Gastroesophageal sphincter (tissue), 4 donors: ENCODE results near the gene CCDC150. TPM values are rescaled to one million over a fixed set of nuclear protein-coding genes. Genes with fewer than 3 reads are reported as not detected.
"Not testable (repeated sequence)": the region's sequence is repeated elsewhere in the genome, so short reads cannot be mapped to it uniquely, and the experiment has no call there.

Experiments used
- ATAC-seq: fragments of 150-250 bp; one replicate; pipeline ENCODE4 v1.9.1; 2016; ENCODE audit warnings: mild to moderate bottlenecking, moderate library complexity
- H3K27ac ChIP-seq, 4 donors: fragments of 200-600 bp; sonication (generic) in 3 of 4; 1 replicate in 3 of 4; 2 replicates in 1 of 4; pipeline ENCODE4 v1.5.1; 2016 to 2019
- H3K27me3 ChIP-seq: fragments of 200-600 bp; sonication (generic); one replicate; pipeline ENCODE4 v1.5.1; 2019
- H3K36me3 ChIP-seq, 2 donors: fragments of 200-600 bp; sonication (generic); one replicate each; pipeline ENCODE4 v1.5.1; 2019; ENCODE audit warnings: control low read depth in 1 of 2
- H3K4me1 ChIP-seq, 3 donors: fragments of 200-600 bp; sonication (generic); 1 replicate in 2 of 3; 2 replicates in 1 of 3; pipeline ENCODE4 v1.5.1; 2016 to 2019; ENCODE audit warnings: control low read depth in 2 of 3
- H3K4me3 ChIP-seq, 2 donors: fragments of 200-600 bp; sonication (generic); one replicate each; pipeline ENCODE4 v1.5.1; 2019; ENCODE audit warnings: mild to moderate bottlenecking in 1 of 2, moderate library complexity in 1 of 2
- H3K9me3 ChIP-seq, 3 donors: fragments of 200-600 bp; sonication (generic); one replicate each; pipeline ENCODE4 v1.5.1; 2017 to 2019; ENCODE audit warnings: control low read depth in 2 of 3
- EP300 ChIP-seq: sonication (generic); formaldehyde crosslinking; IDR thresholded peaks from one replicate; pipeline ENCODE4 v1.6.1; 2017; ENCODE audit warnings: antibody characterized with exemption, mild to moderate bottlenecking
- POLR2A ChIP-seq, 2 donors: fragments of 450-650 bp; IDR thresholded peaks; one replicate each; pipeline ENCODE4 v1.6.1; 2017; ENCODE audit warnings: antibody characterized with exemption in 2 of 2, mild to moderate bottlenecking in 2 of 2, moderate library complexity in 1 of 2
- POLR2AphosphoS5 ChIP-seq: sonication (generic); formaldehyde crosslinking; IDR thresholded peaks from one replicate; pipeline ENCODE4 v1.6.1; 2017; ENCODE audit warnings: antibody characterized with exemption
- WGBS, 2 donors: methylation state at CpG; one replicate each; pipeline ENCODE4 v1.1.5; 2018; ENCODE audit warnings: low coverage in 1 of 2; 5-methylcytosine and 5-hydroxymethylcytosine counted together
- total RNA-seq, 4 donors: library from RNA; depleted of rRNA; stranded (reverse); fragments of >200 nt; gene quantifications; one replicate each; pipeline ENCODE4 v1.1.0, GENCODE V29; 2016
- TF ChIP-seq, protein P1 (sequence below), 4 experiments: fragments of 200-600 bp in 2 of 4; fragments of 450-650 bp in 2 of 4; sonication (generic) in 1 of 4; IDR thresholded peaks; one replicate each; pipeline ENCODE4 v1.5.1; 2017 to 2019; ENCODE audit warnings: antibody characterized with exemption in 4 of 4, mild to moderate bottlenecking in 2 of 4, moderate library complexity in 2 of 4

CCDC150 gene
- total RNA-seq, 4 donors from 2014 or later: 1.0 to 2.6 TPM; not detected in 2

DNA sequence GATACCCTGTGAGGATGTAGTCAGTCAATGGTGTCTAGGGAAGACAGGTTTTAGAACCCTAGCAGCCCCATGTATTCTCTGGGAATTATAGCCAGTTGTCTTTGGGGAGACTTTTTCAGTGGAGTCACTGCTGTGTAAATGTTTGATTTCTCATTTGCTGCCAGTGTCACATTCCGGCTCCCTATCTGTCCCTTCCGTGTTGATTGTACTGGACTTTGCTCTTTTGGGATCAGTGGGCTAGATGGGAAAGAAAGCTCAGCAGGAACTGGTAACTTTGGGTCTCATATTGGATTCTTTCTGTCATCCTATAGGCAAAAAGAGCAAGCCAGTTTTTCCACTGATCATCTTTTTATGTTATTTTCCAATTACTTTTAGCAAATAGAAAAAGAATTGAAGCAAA lies 89.9 kb downstream of the CCDC150 start:
- Histone ChIP-seq H3K4me1 (no peaks in the 10 kb centered on the region), H3K4me3 (no peak overlapping the region), H3K36me3 (no peaks in the 10 kb centered on the region), H3K9me3 (no peaks in the 10 kb centered on the region), H3K27me3 (no peaks in the 10 kb centered on the region), H3K27ac (no peak overlapping the region)
- WGBS, 2 donors: 100% methylated on average over 1 of the region's 2 CpGs; no CpG with 5 or more reads in 1 of the 2 donors
- ATAC-seq: no peak
- TF ChIP-seq EP300 (no peak), POLR2A (IDR thresholded peaks at IDR 0.05) (no peak), POLR2AphosphoS5 (no peak)
- TF ChIP-seq, protein P1, sequence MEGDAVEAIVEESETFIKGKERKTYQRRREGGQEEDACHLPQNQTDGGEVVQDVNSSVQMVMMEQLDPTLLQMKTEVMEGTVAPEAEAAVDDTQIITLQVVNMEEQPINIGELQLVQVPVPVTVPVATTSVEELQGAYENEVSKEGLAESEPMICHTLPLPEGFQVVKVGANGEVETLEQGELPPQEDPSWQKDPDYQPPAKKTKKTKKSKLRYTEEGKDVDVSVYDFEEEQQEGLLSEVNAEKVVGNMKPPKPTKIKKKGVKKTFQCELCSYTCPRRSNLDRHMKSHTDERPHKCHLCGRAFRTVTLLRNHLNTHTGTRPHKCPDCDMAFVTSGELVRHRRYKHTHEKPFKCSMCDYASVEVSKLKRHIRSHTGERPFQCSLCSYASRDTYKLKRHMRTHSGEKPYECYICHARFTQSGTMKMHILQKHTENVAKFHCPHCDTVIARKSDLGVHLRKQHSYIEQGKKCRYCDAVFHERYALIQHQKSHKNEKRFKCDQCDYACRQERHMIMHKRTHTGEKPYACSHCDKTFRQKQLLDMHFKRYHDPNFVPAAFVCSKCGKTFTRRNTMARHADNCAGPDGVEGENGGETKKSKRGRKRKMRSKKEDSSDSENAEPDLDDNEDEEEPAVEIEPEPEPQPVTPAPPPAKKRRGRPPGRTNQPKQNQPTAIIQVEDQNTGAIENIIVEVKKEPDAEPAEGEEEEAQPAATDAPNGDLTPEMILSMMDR (IDR thresholded peaks at IDR 0.05): no peak

DNA sequence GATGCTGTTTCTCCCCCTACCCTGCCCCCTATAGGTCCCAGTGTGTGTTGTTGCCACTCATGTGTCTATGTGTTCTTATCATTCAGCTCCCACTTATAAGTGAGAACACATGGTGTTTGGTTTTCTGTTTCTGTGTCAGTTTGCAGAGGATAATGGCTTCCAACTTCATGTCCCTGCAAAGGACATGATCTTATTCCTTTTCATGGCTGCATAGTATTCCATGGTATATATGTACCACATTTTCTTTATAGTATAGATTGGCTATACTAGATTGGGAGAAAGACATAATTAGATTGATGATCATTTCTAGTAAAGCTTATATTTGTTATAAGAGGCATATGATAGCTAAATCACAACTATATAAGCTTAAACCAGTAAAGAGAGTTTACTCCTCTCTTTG lies 97.1 kb downstream of the CCDC150 start:
- not testable (repeated sequence) for H3K9me3 ChIP-seq, ATAC-seq, H3K36me3 ChIP-seq, H3K4me1 ChIP-seq, H3K27me3 ChIP-seq, H3K27ac ChIP-seq, H3K4me3 ChIP-seq

DNA sequence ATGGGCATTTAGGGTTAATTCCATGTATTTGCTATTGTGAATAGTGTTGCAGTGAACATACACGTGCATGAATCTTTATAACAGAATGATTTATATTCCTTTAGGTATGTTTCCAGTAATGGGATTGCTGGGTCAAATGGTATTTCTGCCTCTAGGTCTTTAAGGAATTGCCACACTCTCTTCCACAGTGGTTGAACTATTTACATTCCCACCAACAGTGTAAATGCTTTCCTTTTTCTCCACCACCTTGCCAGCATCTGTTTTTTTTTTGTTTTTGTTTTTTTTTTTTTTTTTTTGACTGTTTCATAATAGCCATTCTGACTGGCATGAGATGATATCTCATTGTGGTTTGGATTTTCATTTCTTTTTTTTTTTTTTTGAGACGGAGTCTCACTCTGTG lies 97.5 kb downstream of the CCDC150 start:
- TF ChIP-seq, protein P1 (IDR thresholded peaks at IDR 0.05): no peak
- TF ChIP-seq POLR2A (IDR thresholded peaks at IDR 0.05) (no peak), EP300 (no peak), POLR2AphosphoS5 (no peak)
- Histone ChIP-seq H3K4me3 (no peak overlapping the region), H3K27ac (no peak overlapping the region), H3K27me3 (no peaks in the 10 kb centered on the region), H3K4me1 (no peaks in the 10 kb centered on the region), H3K9me3 (peaks cover 0 to 9% (median 0%) of the 10 kb centered on the region in 3 donors), H3K36me3 (no peaks in the 10 kb centered on the region)
- 50 to 60% methylated on average over 1 to 2 of the region's 2 CpGs for WGBS, 2 donors
- ATAC-seq: no peak

DNA sequence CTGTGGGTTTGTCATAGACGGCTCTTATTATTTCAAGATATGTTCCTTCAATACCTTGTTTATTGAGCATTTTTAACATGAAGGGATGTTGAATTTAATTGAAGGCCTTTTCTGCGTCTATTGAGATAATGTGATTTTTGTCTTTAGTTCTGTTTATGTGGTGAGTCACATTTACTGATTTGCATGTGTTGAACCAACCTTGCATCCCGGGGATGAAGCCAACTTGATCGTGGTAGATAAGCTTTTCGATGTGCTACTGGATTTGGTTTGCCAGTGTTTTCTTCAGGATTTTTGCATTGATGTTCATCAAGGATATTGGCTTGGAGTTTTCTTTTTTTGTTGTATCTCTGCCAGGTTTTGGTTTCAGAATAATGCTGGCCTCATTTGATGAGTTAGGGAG lies 99.5 kb downstream of the CCDC150 start:
- H3K36me3 ChIP-seq: no peaks in the 10 kb centered on the region
- ATAC-seq: no peak
- H3K9me3 ChIP-seq: peaks cover 0 to 9% (median 0%) of the 10 kb centered on the region in 3 donors
- WGBS, 2 donors: 96 to 100% methylated on average over 5 of the region's 5 CpGs
- no peaks in the 10 kb centered on the region for H3K27me3 ChIP-seq
- no peak overlapping the region for H3K4me3 ChIP-seq
- TF ChIP-seq, protein P1 (IDR thresholded peaks at IDR 0.05): no peak
- TF ChIP-seq POLR2A (IDR thresholded peaks at IDR 0.05) (no peak), POLR2AphosphoS5 (no peak), EP300 (no peak)
- no peaks in the 10 kb centered on the region for H3K4me1 ChIP-seq
- no peak overlapping the region for H3K27ac ChIP-seq

DNA sequence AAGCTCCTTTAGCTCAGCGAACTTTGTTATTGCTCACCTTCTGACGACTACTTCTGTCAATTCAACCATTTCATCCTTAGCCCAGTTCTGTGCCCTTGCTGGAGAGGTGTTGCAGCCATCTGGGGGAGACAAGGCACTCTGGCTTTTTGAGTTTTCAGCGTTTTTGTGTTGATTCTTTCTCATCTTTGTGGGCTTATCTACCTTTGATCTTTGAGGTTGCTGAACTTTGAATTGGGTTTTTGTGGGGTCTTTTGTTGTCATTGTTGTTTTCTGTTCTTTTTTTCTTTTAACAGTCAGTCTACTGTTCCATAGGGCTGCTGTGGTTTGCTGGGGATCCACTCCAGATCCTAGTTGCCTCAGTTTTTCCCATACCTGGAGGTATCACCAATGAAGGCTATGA lies 102.7 kb downstream of the CCDC150 start:
- no peak for ATAC-seq
- H3K9me3 ChIP-seq: peaks cover 0 to 9% (median 0%) of the 10 kb centered on the region in 3 donors
- H3K36me3 ChIP-seq: no peaks in the 10 kb centered on the region
- no peaks in the 10 kb centered on the region for H3K4me1 ChIP-seq
- 92 to 96% methylated on average over 3 of the region's 3 CpGs for WGBS, 2 donors
- H3K27ac ChIP-seq: no peak overlapping the region
- TF ChIP-seq POLR2AphosphoS5: no peak
- no peak for TF ChIP-seq EP300
- TF ChIP-seq, protein P1 (IDR thresholded peaks at IDR 0.05): no peak
- TF ChIP-seq POLR2A (IDR thresholded peaks at IDR 0.05): no peak
- no peak overlapping the region for H3K4me3 ChIP-seq
- no peaks in the 10 kb centered on the region for H3K27me3 ChIP-seq
